ENCODE data around the gene PPP6R2.

Gene PPP6R2

GRCh38 chr22:50467341-50467740 is 124.2 kb downstream of the PPP6R2 start:
- Histone ChIP-seq H3K36me3 (peaks cover 52% of the 10 kb centered on the region), H3K9me3 (ENCODE audit: severe bottlenecking) (no peaks in the 10 kb centered on the region), H3K4me3 (ENCODE audit: low read depth, low read length) (no peak overlapping the region), H3K27ac (no peak overlapping the region), H3K27me3 (ENCODE audit: insufficient read depth, low read depth, severe bottlenecking) (no peaks in the 10 kb centered on the region)
- DNase-seq, result no peak
- TF ChIP-seq CTCF (IDR thresholded peaks at IDR 0.05; ENCODE audit: low read depth, low read length), result no peak

- H3K27me3 ChIP-seq (ENCODE audit: insufficient read depth, low read depth, severe bottlenecking), result no peaks in the 10 kb centered on the region
- H3K27ac ChIP-seq, result no peak overlapping the region
- no peaks in the 10 kb centered on the region for H3K9me3 ChIP-seq (ENCODE audit: severe bottlenecking)
- TF ChIP-seq CTCF (IDR thresholded peaks at IDR 0.05; ENCODE audit: low read depth, low read length), result no peak
- H3K4me3 ChIP-seq (ENCODE audit: low read depth, low read length), result no peak overlapping the region
- H3K36me3 ChIP-seq, result peaks cover 51% of the 10 kb centered on the region
- DNase-seq, result no peak
Measured at GRCh38 chr22:50467773-50468440, 124.8 kb downstream of the PPP6R2 start.

GRCh38 chr22:50468626-50469025 is 125.5 kb downstream of the PPP6R2 start:
- TF ChIP-seq CTCF (IDR thresholded peaks at IDR 0.05; ENCODE audit: low read depth, low read length), result no peak
- no peak for DNase-seq
- Histone ChIP-seq H3K27me3 (ENCODE audit: insufficient read depth, low read depth, severe bottlenecking) (no peaks in the 10 kb centered on the region), H3K36me3 (peaks cover 43% of the 10 kb centered on the region), H3K4me3 (ENCODE audit: low read depth, low read length) (no peak overlapping the region), H3K9me3 (ENCODE audit: severe bottlenecking) (no peaks in the 10 kb centered on the region), H3K27ac (no peak overlapping the region)

GRCh38 chr22:50469377-50470305 is 126.5 kb downstream of the PPP6R2 start:
- H3K36me3 ChIP-seq, result peaks cover 33% of the 10 kb centered on the region
- H3K4me3 ChIP-seq (ENCODE audit: low read depth, low read length), result no peak overlapping the region
- H3K27ac ChIP-seq, result peak overlapping the region; percentile 26; the same call in 1 of the 2 replicates
- TF ChIP-seq CTCF (IDR thresholded peaks at IDR 0.05; ENCODE audit: low read depth, low read length), result no peak
- no peaks in the 10 kb centered on the region for H3K9me3 ChIP-seq (ENCODE audit: severe bottlenecking)
- DNase-seq, result peak; percentile 61
- H3K27me3 ChIP-seq (ENCODE audit: insufficient read depth, low read depth, severe bottlenecking), result no peaks in the 10 kb centered on the region

- Histone ChIP-seq H3K27ac (peak overlapping the region; percentile 26; the same call in 1 of the 2 replicates), H3K27me3 (ENCODE audit: insufficient read depth, low read depth, severe bottlenecking) (no peaks in the 10 kb centered on the region), H3K36me3 (peaks cover 26% of the 10 kb centered on the region), H3K9me3 (ENCODE audit: severe bottlenecking) (no peaks in the 10 kb centered on the region), H3K4me3 (ENCODE audit: low read depth, low read length) (no peak overlapping the region)
- no peak for TF ChIP-seq CTCF (IDR thresholded peaks at IDR 0.05; ENCODE audit: low read depth, low read length)
- DNase-seq, result no peak
Measured at GRCh38 chr22:50470491-50470890, 127.4 kb downstream of the PPP6R2 start.

Data from WERI-Rb-1 (cell line).